Fibroblast of lung (primary cell): Measurements from ENCODE around the gene SLFN14. TPM values are rescaled to one million over a fixed set of nuclear protein-coding genes. Genes with fewer than 3 reads are reported as not detected.

Experiments
- DNase-seq, 2 donors: peaks; one replicate each; pipeline versions ENCODE4 v3.0.0 to v3.0.0-alpha.2; 2010; ENCODE audit warnings: low read depth in 2 of 2
- H2AFZ ChIP-seq: 2 replicates; pipeline ENCODE4 v1.5.1; 2012; ENCODE audit warnings: low read length, control low read depth, inconsistent platforms
- H3K27ac ChIP-seq: 2 replicates; pipeline ENCODE4 v1.5.1; 2011; ENCODE audit warnings: low read length, control low read depth; ENCODE audit not compliant: insufficient read depth
- H3K27me3 ChIP-seq: 2 replicates; pipeline ENCODE4 v1.5.1; 2011; ENCODE audit warnings: mild to moderate bottlenecking, low read length; ENCODE audit not compliant: control insufficient read depth, insufficient read depth
- H3K36me3 ChIP-seq: 2 replicates; pipeline ENCODE4 v1.5.1; 2011; ENCODE audit warnings: low read length; ENCODE audit not compliant: control insufficient read depth, insufficient read depth
- H3K4me1 ChIP-seq: 2 replicates; pipeline ENCODE4 v1.5.1; 2011; ENCODE audit warnings: low read length; ENCODE audit not compliant: control insufficient read depth, insufficient read depth; ENCODE audit errors: extremely low read depth
- H3K4me2 ChIP-seq: 2 replicates; pipeline ENCODE4 v1.5.1; 2011; ENCODE audit warnings: low read length, control low read depth; ENCODE audit not compliant: insufficient read depth; ENCODE audit errors: extremely low read depth
- H3K4me3 ChIP-seq, 4 experiments: fragments of 200-600 bp in 1 of 4; sonication (generic) in 1 of 4; replicated peaks in 1 of 4; 2 replicates each; pipeline ENCODE4 v1.5.1; 2011 to 2016; ENCODE audit warnings: low read length in 4 of 4, low read depth in 3 of 4, mild to moderate bottlenecking in 3 of 4, control low read depth in 2 of 4, inconsistent platforms in 1 of 4, mixed read lengths in 1 of 4; ENCODE audit not compliant: insufficient read depth in 1 of 4; ENCODE audit errors: control extremely low read depth in 1 of 4
- H3K79me2 ChIP-seq: 2 replicates; pipeline ENCODE4 v1.5.1; 2012; ENCODE audit warnings: mild to moderate bottlenecking, low read length, inconsistent platforms; ENCODE audit not compliant: control insufficient read depth, insufficient read depth
- H3K9ac ChIP-seq: 2 replicates; pipeline ENCODE4 v1.5.1; 2011; ENCODE audit warnings: mild to moderate bottlenecking, low read length, control low read depth; ENCODE audit not compliant: insufficient read depth
- H3K9me3 ChIP-seq: 2 replicates; pipeline ENCODE4 v1.5.1; 2012; ENCODE audit warnings: low read depth, low read length; ENCODE audit not compliant: control insufficient read depth, insufficient read depth
- H4K20me1 ChIP-seq: 2 replicates; pipeline ENCODE4 v1.5.1; 2011; ENCODE audit warnings: low read length; ENCODE audit not compliant: control insufficient read depth, insufficient read depth; ENCODE audit errors: extremely low read depth
- CTCF ChIP-seq, 2 donors: IDR thresholded peaks in 1 of 2; conservative IDR thresholded peaks in 1 of 2; 1 replicate in 1 of 2; 2 replicates in 1 of 2; pipeline ENCODE4 v1.5.1; 2011 to 2012; ENCODE audit warnings: low read length in 2 of 2, control low read depth in 1 of 2, inconsistent platforms in 1 of 2, low read depth in 1 of 2, mild to moderate bottlenecking in 1 of 2
- EZH2 ChIP-seq: IDR thresholded peaks from 2 replicates; pipeline ENCODE4 v1.5.1; 2012; ENCODE audit warnings: low read length, control low read depth, mild to moderate bottlenecking; ENCODE audit errors: missing control alignments
- polyA plus RNA-seq, 2 donors: library from polyadenylated mRNA; depleted of rRNA in 1 of 2; stranded (reverse) in 1 of 2; unstranded in 1 of 2; fragments of >200 nt; gene quantifications; 2 replicates each; pipeline ENCODE4 v1.2.1, GENCODE V29; 2011 to 2012; ENCODE audit warnings: missing spikeins in 1 of 2
- total RNA-seq: library from RNA; depleted of rRNA; stranded (reverse); fragments of >200 nt; gene quantifications from 2 replicates; pipeline ENCODE4 v1.2.1, GENCODE V29; 2014

Gene SLFN14
- total and polyA plus RNA-seq, 2 donors (not counting 1 experiment from before 2014, with no cell fraction given) = not detected

GRCh38 chr17:35553310-35553709 lies 7.3 kb downstream of the SLFN14 start:
- H2AFZ ChIP-seq = no peak overlapping the region
- DNase-seq = no peak
- no peak overlapping the region for H3K27ac ChIP-seq
- no peaks in the 10 kb centered on the region for H3K4me1 ChIP-seq
- H3K9ac ChIP-seq = no peak overlapping the region
- no peaks in the 10 kb centered on the region for H3K79me2 ChIP-seq
- TF ChIP-seq EZH2 (no peak), CTCF (conservative IDR thresholded peaks at IDR 0.05 in 1 of 2, IDR thresholded peaks at IDR 0.05 in 1 of 2; ENCODE audit: low read depth in 1 of 2, low read length in 2 of 2) (no peak)
- H4K20me1 ChIP-seq = no peaks in the 10 kb centered on the region
- H3K4me3 ChIP-seq = no peak overlapping the region
- no peaks in the 10 kb centered on the region for H3K36me3 ChIP-seq
- H3K27me3 ChIP-seq = peaks cover 18% of the 10 kb centered on the region
- no peak overlapping the region for H3K4me2 ChIP-seq
- H3K9me3 ChIP-seq = no peaks in the 10 kb centered on the region

GRCh38 chr17:35548978-35549377 lies 11.6 kb downstream of the SLFN14 start:
- no peak overlapping the region for H3K4me2 ChIP-seq
- H3K9ac ChIP-seq = no peak overlapping the region
- no peak for TF ChIP-seq CTCF (conservative IDR thresholded peaks at IDR 0.05 in 1 of 2, IDR thresholded peaks at IDR 0.05 in 1 of 2; ENCODE audit: low read depth in 1 of 2, low read length in 2 of 2)
- no peak for TF ChIP-seq EZH2
- no peaks in the 10 kb centered on the region for H3K79me2 ChIP-seq
- H3K36me3 ChIP-seq = no peaks in the 10 kb centered on the region
- H3K27me3 ChIP-seq = peaks cover 9% of the 10 kb centered on the region
- H4K20me1 ChIP-seq = no peaks in the 10 kb centered on the region
- no peak overlapping the region for H3K27ac ChIP-seq
- no peaks in the 10 kb centered on the region for H3K4me1 ChIP-seq
- no peaks in the 10 kb centered on the region for H3K9me3 ChIP-seq
- DNase-seq = no peak
- H2AFZ ChIP-seq = no peak overlapping the region
- H3K4me3 ChIP-seq = no peak overlapping the region

- H3K36me3 ChIP-seq = no peaks in the 10 kb centered on the region
- no peak for DNase-seq
- no peaks in the 10 kb centered on the region for H3K79me2 ChIP-seq
- H3K4me2 ChIP-seq = no peak overlapping the region
- H3K4me1 ChIP-seq = no peaks in the 10 kb centered on the region
- H3K4me3 ChIP-seq = no peak overlapping the region
- H2AFZ ChIP-seq = no peak overlapping the region
- H3K9me3 ChIP-seq = no peaks in the 10 kb centered on the region
- H4K20me1 ChIP-seq = no peaks in the 10 kb centered on the region
- H3K27ac ChIP-seq = no peak overlapping the region
- no peak overlapping the region for H3K9ac ChIP-seq
- TF ChIP-seq CTCF (conservative IDR thresholded peaks at IDR 0.05 in 1 of 2, IDR thresholded peaks at IDR 0.05 in 1 of 2; ENCODE audit: low read depth in 1 of 2, low read length in 2 of 2) (no peak), EZH2 (no peak)
- H3K27me3 ChIP-seq = peaks cover 9% of the 10 kb centered on the region
Measured at GRCh38 chr17:35548208-35548810, 12.3 kb downstream of the SLFN14 start.
